Muscle of leg (tissue), 16 donors: ENCODE measurements around the gene OSTN. TPM values are rescaled to one million over a fixed set of nuclear protein-coding genes. Genes with fewer than 3 reads are reported as not detected.

ENCODE experiments used
- DNase-seq: peaks from one replicate; pipeline ENCODE4 v3.0.0; 2013
- H3K27ac ChIP-seq: one replicate; pipeline ENCODE4 v1.5.1; 2013; ENCODE audit warnings: mild to moderate bottlenecking, low read length, control low read depth
- H3K27me3 ChIP-seq: one replicate; pipeline ENCODE4 v1.6.1; 2013; ENCODE audit warnings: low read length; ENCODE audit not compliant: control insufficient read depth, insufficient read depth
- H3K36me3 ChIP-seq: one replicate; pipeline ENCODE4 v1.6.1; 2013; ENCODE audit warnings: low read length; ENCODE audit not compliant: control insufficient read depth, insufficient read depth
- H3K4me1 ChIP-seq: one replicate; pipeline ENCODE4 v1.6.1; 2013; ENCODE audit warnings: low read length; ENCODE audit not compliant: control insufficient read depth, insufficient read depth
- H3K4me3 ChIP-seq: one replicate; pipeline ENCODE4 v1.5.1; 2013; ENCODE audit warnings: low read length, control low read depth
- H3K9me3 ChIP-seq: replicated peaks from 2 replicates; pipeline ENCODE4 v1.6.1; 2013; ENCODE audit warnings: low read depth, low read length; ENCODE audit not compliant: control insufficient read depth
- WGBS: methylation state at CpG from one replicate; pipeline ENCODE4 v1.1.5; 2013; ENCODE audit warnings: missing lambda C conversion rate; ENCODE audit not compliant: insufficient coverage; 5-methylcytosine and 5-hydroxymethylcytosine counted together
- long read RNA-seq, 11 donors: transcript quantifications; one replicate each; lab custom pipeline, GENCODE V29; 2026
- polyA plus RNA-seq, 8 donors: library from polyadenylated mRNA; unstranded; fragments of 120-200 nt; gene quantifications; one replicate each; pipeline versions ENCODE4 v1.2.1 to v1.2.3, GENCODE V29; 2013; ENCODE audit warnings: inconsistent platforms in 1 of 8, low replicate concordance in 1 of 8; ENCODE audit not compliant: insufficient read length in 8 of 8, insufficient read depth in 1 of 8
- total RNA-seq: library from RNA; stranded (reverse); fragments of 120-200 nt; gene quantifications from one replicate; pipeline ENCODE4 v1.2.4, GENCODE V29; 2013

OSTN gene, protein sequence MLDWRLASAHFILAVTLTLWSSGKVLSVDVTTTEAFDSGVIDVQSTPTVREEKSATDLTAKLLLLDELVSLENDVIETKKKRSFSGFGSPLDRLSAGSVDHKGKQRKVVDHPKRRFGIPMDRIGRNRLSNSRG
- total RNA-seq (12.9 TPM), polyA plus RNA-seq (10 to 100 TPM in 3 of 8 donors, 1 to 10 TPM in 5; 1.6 to 24.8 (median 3.9) TPM)
- long read RNA-seq, donor 1, result 0 reads
- long read RNA-seq, donor 2, result 0 reads
- long read RNA-seq, donor 3, result 0 reads
- long read RNA-seq, donor 4, result 0 reads
- long read RNA-seq, donor 5, partial matches to known transcripts, result 0 of 18 reads
- long read RNA-seq, donor 5, other reads (novel, unspliced or antisense), result 17 of 18 reads
- long read RNA-seq, donor 6, result 0 reads
- long read RNA-seq, donor 7, partial matches to known transcripts, result 0 of 6 reads
- long read RNA-seq, donor 7, other reads (novel, unspliced or antisense), result 6 of 6 reads
- long read RNA-seq, donor 8, result 0 reads
- long read RNA-seq, donor 9, result 0 reads
- long read RNA-seq, donor 10, result 0 reads
- long read RNA-seq, donor 11, partial matches to known transcripts, result 0 of 2 reads
- long read RNA-seq, donor 11, other reads (novel, unspliced or antisense), result 0 of 2 reads

DNA sequence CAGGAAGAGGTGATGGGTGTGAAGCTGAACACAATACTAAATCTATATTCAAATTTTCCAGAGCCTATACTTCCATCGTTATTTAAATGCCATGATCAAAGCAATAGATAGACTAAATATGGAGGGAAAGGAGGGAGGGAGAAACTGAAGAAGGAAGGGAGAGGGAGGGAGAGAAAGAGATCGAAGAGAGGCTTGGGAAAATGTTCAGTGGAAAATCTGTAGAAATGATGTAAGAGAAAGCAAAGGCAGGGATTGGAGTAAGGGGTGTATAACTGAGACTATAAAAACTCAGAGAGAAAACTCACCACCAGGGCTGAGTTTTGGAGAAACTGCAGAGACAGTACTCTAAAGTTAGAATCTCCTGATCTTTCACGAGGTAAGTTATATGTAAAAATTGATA lies at the start of gene OSTN:
OSTN (plus strand) TSS at position 310 of the 400 bp plus-strand sequence. CDS start 13,292 bp downstream, outside the sequence.
- Histone ChIP-seq H3K9me3 (no peaks in the 10 kb centered on the region), H3K27me3 (no peaks in the 10 kb centered on the region), H3K4me1 (no peaks in the 10 kb centered on the region), H3K36me3 (no peaks in the 10 kb centered on the region), H3K4me3 (no peak within 1 kb of the TSS), H3K27ac (no peak within 1 kb of the TSS)
- WGBS, result 0% methylated on average over 1 of the region's 3 CpGs
- peak; percentile 33 for DNase-seq

DNA sequence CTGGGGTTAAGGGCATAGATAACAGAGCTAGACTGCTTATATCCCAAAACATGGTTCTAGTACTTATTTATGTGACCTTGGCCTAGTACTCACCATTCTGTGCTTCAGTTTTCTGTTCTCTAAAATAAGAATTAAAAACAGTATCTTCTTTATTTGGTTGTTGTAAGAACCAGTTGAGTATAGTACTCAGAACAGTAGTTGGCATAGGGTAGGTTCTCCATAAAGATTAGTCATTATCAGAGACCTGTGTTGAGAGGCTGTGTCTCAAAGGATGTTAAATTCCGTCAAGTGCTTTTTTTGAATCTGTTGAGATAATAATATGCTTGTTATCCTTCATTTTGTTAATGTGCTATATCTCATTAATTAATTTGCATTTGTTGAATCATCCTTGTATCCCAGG lies 47.4 kb upstream of the OSTN start:
- Histone ChIP-seq H3K4me3 (no peak overlapping the region), H3K27me3 (no peaks in the 10 kb centered on the region), H3K36me3 (no peaks in the 10 kb centered on the region), H3K4me1 (no peaks in the 10 kb centered on the region), H3K27ac (no peak overlapping the region), H3K9me3 (peaks cover 5% of the 10 kb centered on the region)
- no peak for DNase-seq
- WGBS, result no CpG with 5 or more reads among the region's 1 CpG

DNA sequence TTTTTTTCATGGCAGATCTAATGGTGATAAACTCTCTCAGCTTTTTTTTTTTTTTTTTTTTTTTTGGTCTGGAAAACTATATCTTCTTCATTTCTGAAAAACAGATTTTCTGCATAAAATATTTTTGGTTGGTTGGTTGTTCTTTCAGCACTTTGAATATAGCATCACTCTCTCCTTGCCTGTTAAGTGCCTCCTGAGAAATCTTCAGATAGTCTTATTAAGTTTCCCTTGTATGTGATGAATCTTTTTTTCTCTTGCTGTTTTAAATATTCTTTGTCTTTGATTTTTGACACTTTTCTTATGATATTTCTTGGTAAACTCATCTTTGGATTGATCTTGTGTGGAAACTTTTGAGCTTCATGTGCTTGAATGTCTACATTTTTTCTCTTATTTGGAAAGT lies 44.2 kb upstream of the OSTN start:
- Histone ChIP-seq H3K4me3 (no peak overlapping the region), H3K36me3 (no peaks in the 10 kb centered on the region), H3K9me3 (peaks cover 5% of the 10 kb centered on the region), H3K4me1 (no peaks in the 10 kb centered on the region), H3K27ac (no peak overlapping the region), H3K27me3 (no peaks in the 10 kb centered on the region)
- DNase-seq, result no peak

DNA sequence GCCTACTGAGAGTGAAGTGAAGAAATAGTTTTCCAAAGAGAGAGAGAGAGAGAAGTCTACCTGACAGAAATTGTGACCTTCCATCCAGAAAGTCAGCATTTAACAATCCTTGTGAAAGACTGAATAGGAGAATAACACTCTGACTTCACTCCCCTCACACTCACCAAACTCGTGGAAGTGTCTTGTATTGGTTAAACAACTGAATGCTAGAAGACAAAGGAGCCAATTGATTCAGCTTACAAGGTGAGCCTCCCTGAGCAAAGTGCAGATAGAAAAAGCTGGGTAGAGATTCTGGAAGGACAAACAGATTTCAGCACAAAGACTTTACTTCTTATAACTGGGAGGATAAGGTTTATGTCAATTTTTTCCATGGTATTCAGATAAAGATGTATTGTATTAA lies 40.8 kb upstream of the OSTN start:
- no peaks in the 10 kb centered on the region for H3K36me3 ChIP-seq
- peaks cover 7% of the 10 kb centered on the region for H3K9me3 ChIP-seq
- H3K27ac ChIP-seq, result no peak overlapping the region
- no peak for DNase-seq
- no peaks in the 10 kb centered on the region for H3K4me1 ChIP-seq
- H3K27me3 ChIP-seq, result no peaks in the 10 kb centered on the region
- H3K4me3 ChIP-seq, result no peak overlapping the region
- WGBS, result no CpG with 5 or more reads among the region's 1 CpG

DNA sequence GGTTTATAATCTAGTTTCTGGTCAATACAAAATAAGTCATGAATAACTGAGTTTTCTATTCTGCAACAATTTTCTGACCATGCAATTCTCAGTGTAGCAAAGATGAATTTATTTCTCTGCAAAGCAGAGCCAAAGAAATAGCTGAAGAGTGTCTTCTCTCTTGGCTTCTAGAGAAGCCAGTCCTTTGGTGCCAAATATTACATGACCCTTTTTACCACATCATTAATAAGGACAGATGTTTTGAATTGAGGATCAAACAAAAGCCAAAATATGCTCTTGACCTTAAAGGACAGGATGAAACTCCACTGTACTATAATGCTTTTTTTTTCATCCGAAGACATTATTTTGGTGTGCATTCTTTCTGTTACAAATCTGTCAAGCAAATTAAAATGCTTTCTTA lies 40.2 kb upstream of the OSTN start:
- no peaks in the 10 kb centered on the region for H3K4me1 ChIP-seq
- peak; percentile 84 for DNase-seq
- no peak overlapping the region for H3K27ac ChIP-seq
- no peaks in the 10 kb centered on the region for H3K27me3 ChIP-seq
- no CpG with 5 or more reads among the region's 1 CpG for WGBS
- H3K9me3 ChIP-seq, result peaks cover 7% of the 10 kb centered on the region
- H3K36me3 ChIP-seq, result no peaks in the 10 kb centered on the region
- H3K4me3 ChIP-seq, result no peak overlapping the region

DNA sequence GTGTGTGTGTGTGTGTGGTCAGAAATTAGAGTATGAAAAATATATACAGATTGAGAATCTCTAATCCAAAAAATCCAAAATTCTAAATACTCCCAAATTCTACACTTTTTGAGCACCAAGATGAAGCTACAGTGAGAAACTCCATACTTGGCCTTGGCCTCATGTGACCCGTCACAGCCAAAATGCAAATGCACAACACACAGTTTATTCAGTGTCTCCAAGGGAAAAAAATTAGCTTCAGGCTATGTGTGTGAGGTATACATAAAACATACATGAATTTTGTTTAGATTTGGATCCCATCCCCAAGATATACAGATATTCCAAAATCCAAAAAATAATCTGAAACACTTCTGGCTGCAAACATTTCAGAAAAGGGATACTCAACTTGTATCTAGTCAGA lies 33.2 kb upstream of the OSTN start:
- Histone ChIP-seq H3K36me3 (no peaks in the 10 kb centered on the region), H3K4me3 (no peak overlapping the region), H3K4me1 (no peaks in the 10 kb centered on the region), H3K9me3 (peaks cover 2% of the 10 kb centered on the region), H3K27me3 (no peaks in the 10 kb centered on the region), H3K27ac (no peak overlapping the region)
- DNase-seq, result no peak
- no CpG with 5 or more reads among the region's 1 CpG for WGBS

DNA sequence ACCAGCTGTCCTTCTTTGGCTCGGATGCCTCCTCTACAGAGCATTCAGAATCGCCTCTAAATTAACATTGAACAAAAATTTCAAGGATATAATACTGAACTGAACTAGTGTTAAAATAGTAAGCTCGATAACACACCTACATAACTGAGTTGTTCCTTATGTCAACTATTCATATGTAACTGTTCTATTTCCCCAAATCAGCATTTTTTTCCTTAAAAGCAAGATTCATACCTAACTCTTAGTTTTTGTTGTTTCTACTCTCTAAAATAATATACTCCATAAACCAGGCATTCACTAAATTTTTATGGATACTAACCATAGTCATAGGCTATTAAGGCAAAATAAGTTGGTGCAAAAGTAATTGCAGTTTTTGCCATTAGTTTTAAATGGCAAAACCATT lies 32.7 kb upstream of the OSTN start:
- DNase-seq, result no peak
- Histone ChIP-seq H3K27me3 (no peaks in the 10 kb centered on the region), H3K4me1 (no peaks in the 10 kb centered on the region), H3K27ac (no peak overlapping the region), H3K9me3 (peaks cover 2% of the 10 kb centered on the region), H3K4me3 (no peak overlapping the region), H3K36me3 (no peaks in the 10 kb centered on the region)
- no CpG with 5 or more reads among the region's 3 CpGs for WGBS

DNA sequence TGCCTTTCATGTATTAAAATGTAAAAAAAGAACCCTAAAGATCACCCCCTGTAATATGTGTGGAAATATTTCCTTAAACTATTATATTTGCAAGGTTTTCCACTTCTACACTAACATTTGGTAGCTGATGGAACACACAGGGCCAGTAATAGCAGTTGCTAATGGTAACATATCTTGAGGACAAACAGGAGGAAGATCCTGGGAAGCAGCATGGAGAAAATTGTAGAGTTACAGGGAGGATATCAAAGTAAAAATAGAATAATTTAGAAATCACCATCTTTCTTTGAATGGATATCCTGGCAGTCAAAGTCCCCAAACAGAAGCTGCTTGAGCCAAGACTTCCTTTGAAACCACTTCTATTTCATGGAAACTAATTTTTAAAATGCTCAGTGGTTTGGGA lies 29.5 kb upstream of the OSTN start:
- DNase-seq, result peak; percentile 79
- Histone ChIP-seq H3K27ac (no peak overlapping the region), H3K9me3 (no peaks in the 10 kb centered on the region), H3K4me1 (no peaks in the 10 kb centered on the region), H3K4me3 (no peak overlapping the region), H3K36me3 (no peaks in the 10 kb centered on the region), H3K27me3 (no peaks in the 10 kb centered on the region)

DNA sequence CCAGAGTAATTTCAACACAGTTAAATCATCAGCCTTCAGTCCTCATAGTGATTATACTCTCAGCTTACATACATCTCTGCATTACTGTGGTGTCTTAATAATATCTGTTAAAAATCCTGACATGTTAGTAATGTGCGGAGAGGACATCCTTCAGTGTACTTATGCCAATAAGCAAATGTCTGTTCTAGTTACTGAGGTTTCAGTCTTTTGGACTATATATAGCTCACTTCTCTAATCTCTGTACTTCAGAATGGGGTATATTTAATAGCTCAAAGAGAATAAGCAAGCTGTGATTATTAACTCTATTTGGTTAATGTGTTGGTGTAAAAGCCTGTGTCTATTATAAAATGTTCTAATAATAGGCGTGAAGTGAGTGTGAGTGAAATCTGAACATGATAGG lies 28.9 kb upstream of the OSTN start:
- no peak for DNase-seq
- H3K36me3 ChIP-seq, result no peaks in the 10 kb centered on the region
- H3K27me3 ChIP-seq, result no peaks in the 10 kb centered on the region
- H3K4me3 ChIP-seq, result no peak overlapping the region
- no CpG with 5 or more reads among the region's 2 CpGs for WGBS
- H3K4me1 ChIP-seq, result no peaks in the 10 kb centered on the region
- H3K9me3 ChIP-seq, result no peaks in the 10 kb centered on the region
- H3K27ac ChIP-seq, result no peak overlapping the region

DNA sequence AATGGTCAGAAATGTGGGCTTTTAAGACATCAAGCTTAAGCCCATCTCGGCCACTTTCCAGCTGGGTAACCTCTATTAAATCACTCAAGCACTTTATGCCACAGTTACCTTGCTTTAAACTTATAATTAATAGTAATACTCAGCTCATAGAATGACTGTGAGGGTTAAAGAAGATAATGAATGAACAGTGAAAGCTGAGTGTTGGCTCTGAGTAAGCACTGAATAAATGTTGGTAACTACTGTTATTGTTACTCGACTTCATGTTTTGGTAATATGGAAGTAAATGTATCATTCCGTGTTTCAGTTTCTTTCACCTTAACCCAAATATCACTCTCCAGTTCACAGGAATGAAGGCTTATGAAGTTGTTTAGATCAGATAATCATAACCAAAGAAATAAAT lies 23.9 kb upstream of the OSTN start:
- Histone ChIP-seq H3K4me3 (no peak overlapping the region), H3K9me3 (no peaks in the 10 kb centered on the region), H3K36me3 (no peaks in the 10 kb centered on the region), H3K4me1 (no peaks in the 10 kb centered on the region), H3K27me3 (no peaks in the 10 kb centered on the region), H3K27ac (no peak overlapping the region)
- WGBS, result no CpG with 5 or more reads among the region's 3 CpGs
- DNase-seq, result no peak
